Effector CD8-positive, alpha-beta T cell (primary cell): ENCODE results near the gene ARFGEF3.

Experiments
- DNase-seq: peaks from one replicate; lab custom pipeline; 2025; lab: John Stamatoyannopoulos, UW

Gene ARFGEF3

DNA sequence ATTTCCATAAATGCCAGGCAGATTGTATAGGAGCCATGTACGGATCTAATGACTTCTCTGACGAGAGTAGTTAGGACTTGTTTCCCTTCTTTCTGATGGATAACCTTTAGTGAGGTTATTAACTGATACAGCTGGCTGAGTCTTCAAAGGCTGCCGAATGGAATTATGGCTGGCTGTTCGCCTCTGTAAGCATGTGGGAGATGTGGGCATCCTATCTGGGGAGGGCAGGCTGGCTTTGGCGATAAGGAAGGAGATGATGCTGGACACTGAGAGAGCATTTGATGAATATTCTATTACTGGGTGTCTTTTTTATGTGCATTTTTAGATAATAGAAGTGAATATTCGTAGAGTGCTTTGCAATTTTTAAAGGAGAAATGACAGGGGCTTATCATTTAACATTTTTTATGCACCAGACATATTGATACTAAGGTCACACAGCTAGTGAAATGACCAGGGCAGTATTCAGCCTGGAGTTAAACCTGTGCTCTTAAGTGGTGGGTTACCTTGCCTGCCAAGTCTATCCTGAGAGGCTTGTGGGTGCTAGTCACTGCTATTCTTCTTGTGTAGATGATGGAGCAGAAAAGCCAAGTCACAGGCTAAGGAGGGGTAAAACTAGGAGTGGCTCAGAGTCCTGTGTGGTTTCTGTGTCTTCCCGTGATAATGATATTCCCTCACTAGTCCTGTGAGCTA lies 53.5 kb downstream of the ARFGEF3 start:
- no peak for DNase-seq

DNA sequence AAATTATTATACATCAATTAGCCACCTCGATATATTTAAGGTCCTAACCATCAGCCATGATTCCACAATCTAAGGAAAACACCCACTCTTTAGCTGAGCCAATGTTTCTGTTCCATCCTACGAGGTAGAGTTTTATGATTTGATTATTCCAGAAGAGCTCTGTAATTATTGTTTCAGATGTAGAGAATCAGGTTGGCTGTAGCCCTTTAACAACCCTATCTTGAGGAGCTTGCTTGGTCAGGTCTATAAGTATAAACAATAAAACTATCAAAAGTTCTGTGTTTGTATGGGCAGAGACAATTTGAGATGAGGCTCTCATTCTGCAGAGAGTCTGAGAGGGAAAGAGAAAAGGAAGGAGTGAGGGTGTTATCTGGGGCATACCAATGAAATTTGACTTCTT lies 56.7 kb downstream of the ARFGEF3 start, which contains the start of gene PBOV1:
Gene PBOV1 (minus strand): TSS at position 43 of the 400 bp plus-strand sequence. CDS start 96 bp downstream, outside the sequence.
- no peak for DNase-seq

DNA sequence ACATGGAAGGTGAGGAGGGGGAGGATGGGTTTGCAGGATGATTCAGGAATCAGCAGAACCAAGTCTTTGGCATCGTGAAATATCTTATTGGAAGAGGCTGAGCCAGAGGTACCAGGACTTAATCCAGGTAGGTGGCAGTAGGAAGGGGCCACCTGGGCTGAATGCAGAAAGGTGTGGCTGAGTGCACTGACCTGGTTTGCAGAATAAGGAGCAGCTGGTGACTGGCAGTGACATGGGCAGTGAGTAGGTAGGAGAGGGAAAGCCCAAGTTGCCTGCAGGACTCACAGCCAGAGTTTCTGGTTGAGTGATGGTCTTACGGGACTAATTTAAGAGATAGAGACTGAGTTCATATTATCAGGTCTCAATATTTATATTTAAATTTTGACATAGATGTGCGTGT lies 57.7 kb downstream of the ARFGEF3 start:
- DNase-seq, result no peak

DNA sequence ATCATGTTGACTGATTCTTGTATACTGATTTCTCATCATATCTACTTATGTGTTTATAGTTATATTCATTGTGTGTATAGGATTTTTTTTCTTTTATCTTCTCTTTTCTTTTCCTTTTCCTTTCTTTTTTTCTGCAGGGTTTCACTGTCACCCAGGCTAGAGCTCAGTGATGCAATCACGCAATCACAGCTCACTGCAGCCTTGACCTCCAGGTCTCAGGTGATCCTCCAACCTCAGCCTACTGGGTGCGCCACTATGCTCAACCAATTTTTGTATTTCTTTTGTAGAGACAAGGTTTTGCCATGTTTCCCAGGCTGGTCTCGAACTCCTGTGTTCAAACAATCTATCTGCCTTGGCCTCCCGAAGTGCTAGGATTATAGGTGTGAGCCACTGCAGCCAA lies 58.2 kb downstream of the ARFGEF3 start:
- no peak for DNase-seq

DNA sequence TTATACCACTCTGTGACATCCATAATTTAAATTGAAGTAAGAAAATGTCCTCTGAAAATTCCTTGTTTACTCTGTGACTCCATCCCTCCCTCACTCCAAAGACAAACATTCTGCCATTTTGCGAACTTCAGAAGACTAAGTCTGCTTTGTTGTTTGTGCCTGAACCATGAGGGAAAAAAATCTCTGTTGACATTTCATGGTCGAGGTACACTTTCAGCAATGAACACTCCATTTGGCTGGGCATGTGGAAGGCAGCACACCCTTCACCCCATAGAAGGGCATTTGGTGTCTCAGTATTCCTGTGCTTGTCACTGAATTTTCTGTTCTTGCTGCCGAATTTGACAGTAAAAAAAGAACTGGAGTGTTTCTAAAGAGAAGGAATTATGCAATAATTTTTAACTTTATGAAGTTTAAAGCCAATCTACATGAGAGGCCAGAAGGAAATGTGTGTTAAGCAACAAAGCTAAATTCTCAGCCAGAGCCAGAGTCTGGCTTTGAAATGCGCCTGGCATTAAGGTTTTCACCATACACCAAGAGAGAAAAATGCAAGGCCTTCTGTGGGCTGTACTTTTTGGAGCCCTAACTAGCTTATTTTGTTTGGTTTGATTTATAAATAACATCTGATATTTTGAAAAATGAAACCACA lies 61.3 kb downstream of the ARFGEF3 start:
- DNase-seq, result no peak

DNA sequence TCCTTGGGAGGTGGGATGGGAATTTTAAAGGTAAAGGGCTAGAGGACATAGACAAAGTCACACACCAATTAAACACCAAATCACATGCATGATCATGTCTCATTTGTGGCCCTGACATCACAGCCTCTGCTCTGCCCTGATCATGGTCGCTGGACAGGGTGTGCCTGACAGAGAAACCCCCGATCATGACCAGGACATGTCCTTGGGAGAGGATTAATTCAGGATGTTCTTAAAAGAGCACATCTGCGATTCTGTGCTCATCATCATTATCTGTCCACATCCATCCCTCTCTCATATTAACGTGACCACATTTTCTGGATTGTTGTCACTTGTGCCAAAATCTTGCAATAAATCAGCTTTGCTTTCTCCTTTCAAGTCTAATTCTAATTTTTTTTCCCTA lies 64.2 kb downstream of the ARFGEF3 start:
- no peak for DNase-seq

DNA sequence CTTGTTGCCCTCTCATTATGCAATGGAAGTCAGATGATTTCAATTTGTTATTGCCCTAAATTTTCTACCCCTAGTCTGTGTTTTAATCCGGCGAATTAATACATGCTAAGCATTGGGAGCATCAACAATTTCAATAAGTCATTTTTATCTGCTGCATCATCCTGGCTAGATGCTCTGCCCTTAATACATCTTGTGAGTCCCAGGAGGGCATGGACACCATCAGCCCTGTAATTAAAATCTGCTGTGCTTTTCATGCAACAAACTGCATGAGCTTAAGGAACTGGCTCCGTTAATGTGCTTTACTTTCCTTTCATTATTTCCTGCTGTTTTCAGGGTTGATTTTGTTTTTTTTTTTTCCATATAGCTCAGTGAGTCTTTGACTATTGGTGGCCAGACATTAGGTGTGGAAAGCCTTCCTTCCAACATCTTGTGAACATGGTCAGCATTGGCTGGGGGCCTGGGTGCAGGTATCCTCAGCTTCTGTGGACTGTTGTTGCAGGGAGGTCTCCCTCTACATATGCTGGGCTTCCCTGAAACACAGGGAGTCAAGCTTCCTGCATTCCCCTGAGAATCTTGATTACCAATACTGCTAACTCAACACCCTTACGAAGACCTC lies 65.1 kb downstream of the ARFGEF3 start:
- no peak for DNase-seq

DNA sequence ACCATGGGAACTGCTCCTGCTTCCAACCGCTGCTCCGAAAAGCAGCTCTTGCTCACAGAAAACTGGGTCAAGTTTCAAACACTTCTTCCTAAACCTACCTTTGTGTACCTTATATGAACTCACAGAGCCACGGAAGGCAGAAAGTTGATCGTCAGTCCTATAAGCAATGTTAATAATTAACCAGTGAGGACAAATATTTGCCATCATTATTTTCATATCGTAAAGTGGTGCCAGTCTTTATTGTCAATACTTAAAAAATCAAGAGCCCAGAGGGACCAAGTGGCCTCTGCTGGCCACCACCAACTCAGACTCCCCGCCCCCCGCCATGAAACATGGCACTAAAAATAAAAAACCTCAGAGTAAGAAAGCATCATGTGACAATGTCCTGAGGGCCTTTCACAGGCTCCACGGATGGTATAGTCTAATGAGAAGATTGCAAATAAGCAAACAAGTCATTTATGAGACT lies 65.6 kb downstream of the ARFGEF3 start:
- DNase-seq, result no peak

DNA sequence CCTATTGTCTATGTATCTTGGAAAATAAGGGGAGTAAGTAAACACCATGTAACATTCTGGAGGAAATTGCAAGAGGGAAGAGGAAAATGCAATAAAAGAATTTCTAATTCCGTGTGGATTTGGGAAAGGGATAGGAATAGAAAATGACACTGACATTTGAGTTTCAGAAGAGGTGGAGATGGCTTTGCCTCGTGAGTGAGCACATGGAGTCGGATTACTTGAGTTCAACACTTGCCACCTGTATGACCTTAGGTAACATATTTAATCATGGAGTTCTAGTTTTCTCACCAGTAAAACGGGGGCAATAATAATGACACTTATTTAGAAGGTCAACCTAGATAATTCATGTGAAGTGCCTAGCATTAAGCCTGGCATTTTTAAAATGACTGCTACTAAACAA lies 67.3 kb downstream of the ARFGEF3 start:
- no peak for DNase-seq

DNA sequence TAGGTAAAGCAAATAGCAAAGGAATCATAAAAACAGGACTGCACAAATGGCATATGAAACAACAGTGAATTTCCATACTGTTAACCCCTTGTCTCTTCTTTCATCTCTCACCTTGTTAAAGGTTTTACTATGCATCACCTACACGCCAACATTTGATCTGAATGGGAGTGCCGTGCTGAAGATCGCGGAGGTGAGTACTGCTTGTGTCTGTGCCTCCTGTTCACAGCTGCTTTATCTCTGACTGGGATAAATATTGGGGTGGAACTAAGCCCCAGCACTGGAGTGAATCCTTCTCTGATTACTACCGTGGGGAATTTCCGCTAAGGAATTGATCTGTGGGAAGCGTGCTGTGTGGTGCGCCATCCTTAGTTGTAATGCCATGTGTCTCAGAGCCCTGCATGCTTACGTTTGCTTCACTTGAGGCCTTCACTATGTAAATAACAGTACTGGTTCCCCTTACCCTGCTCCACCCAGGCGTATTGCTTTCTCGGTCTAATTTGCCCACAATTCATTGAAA lies 68.0 kb downstream of the ARFGEF3 start:
- DNase-seq, result no peak

DNA sequence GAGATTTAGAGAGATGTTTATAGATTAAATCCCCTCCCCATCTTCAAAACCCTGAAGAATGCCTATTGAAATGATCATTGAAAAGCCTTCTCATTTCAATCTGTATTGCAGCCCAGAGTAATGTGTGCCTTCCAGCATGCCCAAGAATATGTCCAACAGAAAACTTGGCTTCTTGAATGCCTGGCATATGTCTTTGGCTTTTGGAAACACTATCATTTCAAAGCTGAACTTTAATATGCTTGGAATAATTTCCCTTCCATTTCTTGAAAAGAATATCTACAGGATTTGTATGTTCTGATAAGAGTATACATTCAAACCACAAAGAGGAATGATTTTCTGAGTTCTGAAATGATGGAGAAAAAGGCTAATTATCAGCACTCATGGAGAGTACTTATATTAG lies 68.5 kb downstream of the ARFGEF3 start:
- DNase-seq, result no peak

DNA sequence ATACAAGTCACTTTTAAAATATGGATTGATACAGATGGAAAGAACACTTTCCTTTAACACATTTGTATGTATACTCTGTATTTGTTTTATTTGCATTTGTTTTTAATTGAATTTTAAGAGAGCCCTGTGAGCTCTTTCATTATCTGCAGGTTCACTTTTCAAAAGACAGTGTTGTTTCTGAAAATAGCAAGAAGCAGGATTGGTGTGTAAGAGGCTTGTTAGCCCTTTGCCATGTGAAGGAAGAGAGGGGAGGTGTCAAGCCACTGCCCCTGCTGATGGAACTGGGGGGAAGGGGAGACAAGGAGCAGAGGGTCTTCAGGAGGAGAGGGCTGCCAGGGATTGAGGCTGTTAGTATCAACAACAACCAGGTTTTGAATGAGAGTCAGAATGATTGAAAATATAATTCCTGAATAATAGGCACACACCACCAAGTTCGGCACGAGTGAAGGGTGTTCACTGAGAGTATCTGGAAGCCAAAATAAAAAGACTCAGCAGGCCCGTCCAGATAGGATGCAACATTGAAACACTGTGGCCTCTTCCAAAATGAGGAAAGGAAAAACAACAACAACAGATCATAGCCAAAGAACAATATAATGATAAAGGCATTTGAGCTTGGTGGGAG lies 69.1 kb downstream of the ARFGEF3 start:
- DNase-seq, result no peak

DNA sequence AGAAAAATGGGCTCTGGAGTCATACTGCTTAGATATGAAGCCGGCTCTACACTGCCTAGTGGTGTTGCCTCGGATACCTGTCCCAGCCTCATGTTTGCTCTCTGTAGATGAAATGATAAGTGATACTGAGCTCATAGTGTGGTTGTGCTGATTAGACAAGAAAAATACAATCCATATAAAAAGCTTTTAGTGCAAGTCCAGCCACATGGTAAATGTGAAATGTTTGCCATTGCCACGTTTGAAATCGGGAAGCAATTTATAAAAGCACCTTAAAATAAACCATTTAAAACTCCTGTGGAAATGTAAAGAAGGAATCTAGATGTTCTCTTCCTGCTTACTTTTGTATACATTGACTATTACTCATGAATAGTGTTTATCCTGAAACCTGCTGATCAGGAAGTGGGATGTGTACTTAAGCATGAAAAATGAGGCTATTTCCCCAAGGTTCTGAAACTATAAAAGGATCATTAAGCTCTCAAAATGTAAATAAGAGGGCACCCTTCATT lies 69.7 kb downstream of the ARFGEF3 start:
- no peak for DNase-seq

DNA sequence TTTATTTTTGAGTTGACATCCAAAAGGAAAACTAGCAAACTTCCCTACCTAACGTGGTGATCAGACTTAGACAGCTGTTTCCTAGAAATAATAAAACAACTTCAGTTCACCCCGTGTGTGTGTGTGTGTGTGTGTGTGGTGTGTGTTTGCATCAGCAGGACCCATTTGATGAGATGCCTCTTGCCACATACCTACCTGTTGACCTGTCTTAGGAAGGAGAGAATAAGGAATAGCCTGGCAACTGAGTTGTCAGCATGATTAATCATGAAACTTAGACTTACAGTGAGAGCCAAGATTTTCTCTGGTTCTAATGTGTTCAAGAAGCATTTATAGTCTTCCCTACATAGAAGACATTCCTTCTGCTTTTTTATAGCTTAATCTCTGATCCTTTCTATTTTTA lies 72.6 kb downstream of the ARFGEF3 start:
- no peak for DNase-seq

DNA sequence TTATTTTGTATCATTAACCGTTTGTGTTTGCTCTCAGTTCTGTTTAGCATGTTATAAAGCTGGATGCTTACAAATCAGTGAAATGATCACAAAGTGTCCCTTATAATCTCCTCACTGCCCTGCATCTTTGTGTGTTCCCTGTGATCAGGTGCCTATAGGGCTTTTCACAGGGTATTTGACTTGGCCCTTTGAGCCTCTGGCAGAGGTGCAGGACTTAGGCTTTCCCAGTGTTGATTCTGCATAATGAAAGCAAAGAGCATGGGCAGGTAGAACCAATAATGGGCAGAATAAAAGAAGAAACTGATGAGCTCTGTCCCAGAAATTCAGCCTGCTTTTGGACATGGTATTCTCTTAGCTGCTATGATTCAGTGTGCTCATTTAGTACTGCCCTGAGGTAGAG lies 73.5 kb downstream of the ARFGEF3 start:
- DNase-seq, result no peak

DNA sequence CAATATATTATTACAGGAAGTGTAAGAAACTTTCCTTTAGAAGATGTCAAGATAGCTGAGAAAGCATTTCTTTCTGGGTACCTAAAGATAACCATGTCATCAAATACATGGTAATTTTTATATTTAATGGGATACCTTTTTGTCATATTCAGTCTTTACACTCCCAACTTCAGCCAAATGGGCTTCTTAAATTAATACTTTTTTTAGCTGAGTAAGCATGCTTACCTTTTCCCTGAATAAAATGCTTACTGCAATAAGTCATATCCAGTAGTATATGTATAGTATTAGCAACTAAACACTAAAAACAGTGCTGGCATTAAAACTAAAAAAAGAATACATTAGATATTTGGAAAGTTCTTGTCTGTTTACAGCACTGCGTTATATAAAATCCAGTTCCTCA lies 74.0 kb downstream of the ARFGEF3 start:
- no peak for DNase-seq

DNA sequence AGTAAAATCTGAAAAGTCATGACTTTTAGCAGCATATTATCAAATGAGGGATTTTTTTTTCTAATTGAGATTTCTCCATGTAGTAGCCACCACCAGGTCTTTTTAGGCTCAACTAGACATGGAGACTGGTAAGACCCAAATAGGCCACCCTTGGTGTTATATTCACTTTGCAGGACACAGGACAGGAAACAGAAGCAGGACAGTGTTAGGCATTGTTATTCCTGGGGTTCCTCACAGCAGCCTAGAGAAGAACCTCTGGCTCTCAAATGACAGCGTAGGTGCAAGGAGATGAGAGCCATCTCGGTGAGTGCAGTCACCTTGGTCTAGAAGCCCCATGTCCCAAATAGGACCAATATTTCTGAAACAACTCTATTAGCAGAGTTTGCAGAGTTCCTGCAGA lies 75.7 kb downstream of the ARFGEF3 start:
- no peak for DNase-seq

DNA sequence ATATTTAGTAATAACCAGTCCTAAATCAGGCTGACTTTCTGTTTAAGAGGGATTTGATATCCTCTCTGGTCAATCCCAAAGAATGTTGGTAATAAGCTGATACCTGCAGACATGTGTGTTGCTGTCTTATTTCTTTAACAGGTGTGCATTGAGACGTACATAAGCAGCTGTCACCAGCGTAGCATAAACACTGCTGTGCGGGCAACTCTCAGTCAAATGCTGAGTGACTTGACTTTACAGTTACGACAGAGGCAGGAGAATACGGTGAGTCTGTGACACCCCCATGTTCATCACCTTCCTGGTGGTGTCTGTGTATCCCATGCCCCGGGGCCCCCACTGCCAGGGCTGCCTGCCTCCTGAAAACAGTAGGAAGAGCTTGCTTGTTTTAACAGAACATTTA lies 76.6 kb downstream of the ARFGEF3 start:
- no peak for DNase-seq

DNA sequence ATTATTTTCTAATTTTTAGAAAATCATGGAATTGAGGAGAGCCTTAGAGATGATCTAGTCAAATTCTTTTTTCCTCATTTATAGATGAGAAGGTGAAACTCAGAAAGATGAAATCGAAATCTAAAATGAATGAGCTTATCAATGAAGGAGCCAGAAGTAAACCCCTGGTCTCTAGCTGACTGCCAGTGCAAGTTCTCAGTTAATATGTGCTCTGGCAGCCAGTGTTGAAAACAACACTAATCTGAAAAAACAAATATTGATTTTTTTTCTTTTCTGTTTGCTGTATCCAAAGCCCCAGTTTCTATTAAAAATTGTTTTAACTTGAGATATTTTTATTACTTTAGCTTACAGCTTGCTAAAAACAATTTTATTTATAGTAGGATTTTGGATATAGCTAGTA lies 78.0 kb downstream of the ARFGEF3 start:
- no peak for DNase-seq

DNA sequence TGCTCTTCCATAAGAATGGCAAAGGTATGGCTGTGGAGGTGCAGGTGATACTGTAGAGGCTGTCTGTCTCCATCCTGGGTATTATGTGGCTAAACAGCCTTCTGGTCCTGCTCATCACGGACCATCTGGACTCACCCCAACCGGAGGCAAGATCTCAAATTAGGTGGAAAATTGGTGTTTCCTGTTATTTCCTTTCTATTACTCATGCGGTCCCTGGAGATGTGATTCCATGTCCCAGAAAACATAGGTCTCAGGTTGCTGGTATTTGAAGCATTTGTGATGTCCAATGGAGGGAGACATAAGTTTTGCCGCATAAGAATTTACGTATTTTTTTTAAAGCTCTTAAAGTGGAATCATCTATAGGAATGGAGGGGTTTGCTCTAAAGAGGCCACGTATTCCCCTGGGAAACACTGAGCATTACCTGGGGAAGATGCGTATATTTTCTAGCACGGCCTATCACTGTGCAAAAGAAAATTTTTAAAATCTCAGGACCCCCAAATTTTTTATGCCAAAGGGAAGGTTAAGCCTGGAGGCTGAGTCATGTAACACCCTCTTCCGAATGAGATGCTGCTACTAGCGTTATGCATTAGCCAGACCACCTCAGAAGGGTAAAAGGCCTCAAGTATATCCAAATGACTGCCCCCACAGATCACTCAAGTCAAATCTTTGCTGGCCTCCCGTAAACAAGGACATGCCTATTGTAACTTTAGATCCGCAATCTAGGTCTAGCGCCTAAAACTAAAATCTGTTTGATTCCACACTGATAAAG lies 78.9 kb downstream of the ARFGEF3 start:
- DNase-seq, result no peak

DNA sequence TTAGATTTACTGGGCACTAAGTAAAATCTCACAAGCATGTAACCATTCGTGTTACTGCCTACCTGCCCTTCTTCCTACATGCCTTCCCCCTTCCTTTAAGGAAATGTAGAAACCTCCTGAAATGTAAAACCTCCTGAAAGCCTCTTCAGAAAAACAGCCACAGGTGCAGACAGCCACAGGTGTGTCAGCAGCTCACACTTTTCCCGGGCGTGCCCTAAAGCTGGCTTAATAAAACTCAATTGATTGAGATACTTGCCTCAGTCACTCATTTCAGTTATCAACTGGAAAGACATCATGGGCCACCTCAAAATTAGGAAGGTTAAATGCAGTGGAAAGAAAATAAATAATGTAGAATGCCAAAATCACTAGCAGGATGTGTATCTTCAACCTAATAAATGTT lies 79.6 kb downstream of the ARFGEF3 start:
- DNase-seq, result no peak

DNA sequence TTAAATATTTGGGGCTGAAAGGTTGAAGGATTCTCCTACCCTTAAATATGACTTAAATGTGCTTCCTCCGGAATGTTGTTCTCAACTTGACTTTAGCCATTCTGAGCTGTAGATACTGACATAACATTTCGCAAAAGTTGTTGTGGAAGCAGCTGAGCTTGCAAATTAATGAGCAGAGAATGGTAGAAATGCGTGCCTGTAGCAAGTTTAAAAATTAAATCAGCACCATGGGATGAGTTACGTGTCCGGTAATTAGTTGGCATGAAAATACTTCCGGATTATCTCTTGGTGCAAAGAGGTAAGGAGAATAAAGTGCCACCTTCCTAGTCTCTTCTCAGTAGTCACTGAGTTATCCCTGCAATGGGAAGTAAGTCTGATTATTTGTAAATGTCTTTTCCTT lies 80.2 kb downstream of the ARFGEF3 start:
- DNase-seq, result no peak
